NCI-H128 (cell line): ENCODE data around the gene DTHD1.

ENCODE experiments used
- DNase-seq: peaks from one replicate; lab custom pipeline; 2025; ENCODE audit not compliant: unreplicated experiment; lab: John Stamatoyannopoulos, UW

The DTHD1 gene

GRCh38 chr4:36281384-36282106, at the start of gene DTHD1:
TSS of gene DTHD1 (plus strand) at chr4:36281616. CDS start at chr4:36281759, 143 bp downstream.
- no peak for DNase-seq

GRCh38 chr4:36233567-36234266, 47.7 kb upstream of the DTHD1 start:
- no peak for DNase-seq

GRCh38 chr4:36235306-36235705, 46.1 kb upstream of the DTHD1 start:
- DNase-seq = no peak

- DNase-seq = no peak
Measured at GRCh38 chr4:36236159-36236558, 45.3 kb upstream of the DTHD1 start.

- DNase-seq = no peak
Measured at GRCh38 chr4:36237366-36238313, 43.8 kb upstream of the DTHD1 start.

GRCh38 chr4:36241771-36242170, 39.6 kb upstream of the DTHD1 start:
- no peak for DNase-seq

- DNase-seq = no peak
Measured at GRCh38 chr4:36242629-36243354, 38.6 kb upstream of the DTHD1 start.

GRCh38 chr4:36243355-36244256, 37.8 kb upstream of the DTHD1 start:
- no peak for DNase-seq

GRCh38 chr4:36244257-36245082, 36.9 kb upstream of the DTHD1 start, which contains the start of gene ARAP2:
TSS of gene ARAP2 (minus strand) at chr4:36244514. CDS start at chr4:36229486, 15,028 bp downstream.
- DNase-seq = no peak

- DNase-seq = no peak
Measured at GRCh38 chr4:36249610-36250009, 31.8 kb upstream of the DTHD1 start.

- DNase-seq = no peak
Measured at GRCh38 chr4:36251983-36252382, 29.4 kb upstream of the DTHD1 start.

- DNase-seq = no peak
Measured at GRCh38 chr4:36254371-36254770, 27.0 kb upstream of the DTHD1 start.

- no peak for DNase-seq
Measured at GRCh38 chr4:36255577-36255976, 25.8 kb upstream of the DTHD1 start.

- DNase-seq = no peak
Measured at GRCh38 chr4:36256398-36256891, 25.0 kb upstream of the DTHD1 start.

- no peak for DNase-seq
Measured at GRCh38 chr4:36260731-36261130, 20.7 kb upstream of the DTHD1 start.

GRCh38 chr4:36264207-36264826, 17.1 kb upstream of the DTHD1 start:
- no peak for DNase-seq

GRCh38 chr4:36267486-36268268, 13.7 kb upstream of the DTHD1 start:
- no peak for DNase-seq
